ENCODE data around the gene LCT.
A peak's percentile ranks its signal among the peaks of the same experiment; 100 is the strongest.
"Not testable (repeated sequence)": the region's sequence is repeated elsewhere in the genome, so short reads cannot be mapped to it uniquely, and the experiment has no call there.

Gene LCT

GRCh38 chr2:135831180-135831812, 5.7 kb downstream of the LCT start:
- DNase-seq, result no peak

GRCh38 chr2:135829378-135830135, 7.4 kb downstream of the LCT start:
- DNase-seq, result peak; percentile 11

- DNase-seq, result no peak
Measured at GRCh38 chr2:135826544-135826943, 10.4 kb downstream of the LCT start.

- no peak for DNase-seq
Measured at GRCh38 chr2:135825550-135826176, 11.3 kb downstream of the LCT start.

- no peak for DNase-seq
Measured at GRCh38 chr2:135825131-135825530, 11.9 kb downstream of the LCT start.

- no peak for DNase-seq
Measured at GRCh38 chr2:135822855-135823254, 14.1 kb downstream of the LCT start.

- DNase-seq, result no peak
Measured at GRCh38 chr2:135821190-135821589, 15.8 kb downstream of the LCT start.

- no peak for DNase-seq
Measured at GRCh38 chr2:135820003-135820618, 16.9 kb downstream of the LCT start.

- DNase-seq, result no peak
Measured at GRCh38 chr2:135818937-135819610, 17.9 kb downstream of the LCT start.

GRCh38 chr2:135817951-135818350, 19.0 kb downstream of the LCT start:
- DNase-seq, result no peak

- DNase-seq, result no peak
Measured at GRCh38 chr2:135817466-135817865, 19.5 kb downstream of the LCT start.

GRCh38 chr2:135815269-135815668, 21.7 kb downstream of the LCT start:
- DNase-seq, result no peak

GRCh38 chr2:135812907-135813511, 24.0 kb downstream of the LCT start:
- DNase-seq, result no peak

- DNase-seq, result not testable (repeated sequence)
Measured at GRCh38 chr2:135807874-135808273, 29.1 kb downstream of the LCT start.

GRCh38 chr2:135803278-135803677, 33.7 kb downstream of the LCT start:
- DNase-seq, result no peak

GRCh38 chr2:135802350-135802749, 34.6 kb downstream of the LCT start:
- no peak for DNase-seq

GRCh38 chr2:135800513-135801460, 36.2 kb downstream of the LCT start:
- no peak for DNase-seq

GRCh38 chr2:135799738-135800137, 37.2 kb downstream of the LCT start:
- no peak for DNase-seq

GRCh38 chr2:135798762-135799161, 38.2 kb downstream of the LCT start:
- peak; percentile 3 for DNase-seq

- DNase-seq, result no peak
Measured at GRCh38 chr2:135798275-135798705, 38.7 kb downstream of the LCT start.

- DNase-seq, result peak; percentile 67
Measured at GRCh38 chr2:135797497-135798274, 39.3 kb downstream of the LCT start.

All from NCI-H1694 treated with DMSO at 0.1 percent for 48 hours (cell line).